Loucy (cell line): ENCODE results near the gene C1orf167.

Experiments
- H2AFZ ChIP-seq: fragments of 200-600 bp; sonication (generic); 2 replicates; pipeline ENCODE4 v1.6.0; 2016; ENCODE audit warnings: antibody characterized with exemption, mild to moderate bottlenecking, low read length, moderate library complexity
- H3F3A ChIP-seq: fragments of 200-600 bp; 2 replicates; pipeline ENCODE4 v1.6.0; 2016; ENCODE audit warnings: antibody characterized with exemption, low read depth, mild to moderate bottlenecking
- H3K27me3 ChIP-seq: fragments of 200-600 bp; sonication (generic); 2 replicates; pipeline ENCODE4 v1.6.1; 2014; ENCODE audit warnings: low read length, mild to moderate bottlenecking; ENCODE audit not compliant: insufficient read depth, poor library complexity, severe bottlenecking
- H3K36me3 ChIP-seq: fragments of 200-600 bp; sonication (generic); 2 replicates; pipeline ENCODE4 v1.6.1; 2016; ENCODE audit warnings: low read length; ENCODE audit not compliant: insufficient read depth
- H3K4me1 ChIP-seq: fragments of 200-600 bp; sonication (generic); 2 replicates; pipeline ENCODE4 v1.5.1; 2014; ENCODE audit warnings: low read length, mild to moderate bottlenecking; ENCODE audit not compliant: insufficient read depth, poor library complexity, severe bottlenecking
- H3K4me2 ChIP-seq: fragments of 200-600 bp; sonication (generic); 2 replicates; pipeline ENCODE4 v1.6.0; 2014; ENCODE audit warnings: antibody characterized with exemption, low read length, low read depth, mild to moderate bottlenecking; ENCODE audit not compliant: poor library complexity, severe bottlenecking
- H3K4me3 ChIP-seq: fragments of 200-600 bp; sonication (generic); 2 replicates; pipeline ENCODE4 v1.5.1; 2014; ENCODE audit warnings: low read length, mild to moderate bottlenecking, mixed read lengths; ENCODE audit not compliant: poor library complexity, severe bottlenecking
- H3K79me2 ChIP-seq: fragments of 200-600 bp; sonication (generic); 2 replicates; pipeline ENCODE4 v1.6.1; 2014; ENCODE audit warnings: low read length; ENCODE audit not compliant: insufficient read depth
- H3K9ac ChIP-seq: fragments of 200-600 bp; sonication (generic); 2 replicates; pipeline ENCODE4 v1.6.0; 2014; ENCODE audit warnings: mild to moderate bottlenecking, low read depth, low read length, moderate library complexity; ENCODE audit not compliant: poor library complexity, severe bottlenecking
- H3K9me2 ChIP-seq: fragments of 200-600 bp; sonication (generic); replicated peaks from 2 replicates; pipeline ENCODE4 v1.6.1; 2016; ENCODE audit warnings: low read depth, low read length, mixed read lengths
- H3K9me3 ChIP-seq: fragments of 200-600 bp; sonication (generic); 2 replicates; pipeline ENCODE4 v1.6.1; 2014; ENCODE audit warnings: mild to moderate bottlenecking, antibody characterized with exemption, low read length, low read depth; ENCODE audit not compliant: insufficient read depth
- H4K20me1 ChIP-seq: fragments of 200-600 bp; sonication (generic); 2 replicates; pipeline ENCODE4 v1.6.0; 2014; ENCODE audit warnings: antibody characterized with exemption, low read length, mild to moderate bottlenecking; ENCODE audit not compliant: insufficient read depth, poor library complexity, severe bottlenecking
- EZH2phosphoT487 ChIP-seq: fragments of 200-600 bp; IDR thresholded peaks from 2 replicates; pipeline ENCODE4 v1.6.1; 2018; ENCODE audit warnings: antibody characterized with exemption, mild to moderate bottlenecking, moderate library complexity, borderline replicate concordance
- TF ChIP-seq, protein P1 (sequence below): fragments of 200-600 bp; sonication (generic); conservative IDR thresholded peaks from 2 replicates; pipeline ENCODE4 v1.5.1; 2014; ENCODE audit warnings: mild to moderate bottlenecking, antibody characterized with exemption, low read length

C1orf167 gene

DNA sequence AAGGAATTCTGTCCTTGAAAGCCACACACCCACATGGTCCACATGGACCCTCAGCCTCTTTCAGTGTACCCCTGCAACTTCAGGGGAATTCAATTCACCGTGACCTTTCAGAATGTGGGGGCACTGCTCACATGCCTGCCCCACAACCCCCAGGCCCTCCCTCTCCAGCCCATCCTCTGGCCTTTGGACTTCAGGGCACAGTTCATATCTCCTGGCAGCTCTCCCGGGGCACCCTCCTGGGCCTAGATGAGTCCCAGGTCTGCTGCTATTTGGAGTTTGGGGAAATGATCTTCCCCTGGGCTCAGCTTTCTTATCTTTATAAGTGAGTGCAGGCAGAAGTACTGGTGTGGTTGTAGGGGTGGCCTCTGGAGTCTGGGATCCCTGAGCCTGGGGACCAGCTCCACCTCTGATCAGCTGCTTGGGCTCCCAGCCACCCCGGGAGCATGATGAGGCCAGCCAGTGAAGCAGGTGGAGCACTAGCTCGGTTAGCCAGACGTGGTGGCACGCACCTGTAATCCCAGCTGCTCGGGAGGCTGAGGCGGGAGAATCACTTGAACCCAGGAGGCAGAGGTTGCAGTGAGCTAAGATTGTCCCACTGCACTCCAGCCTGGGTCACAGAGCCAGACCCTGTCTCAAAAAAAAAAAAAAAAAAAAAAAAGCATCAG, 15.8 kb downstream of the C1orf167 start:
- no peaks in the 10 kb centered on the region for H4K20me1 ChIP-seq
- H3K27me3 ChIP-seq = no peaks in the 10 kb centered on the region
- no peaks in the 10 kb centered on the region for H3K9me2 ChIP-seq
- H2AFZ ChIP-seq = no peak overlapping the region
- H3K4me2 ChIP-seq = no peak overlapping the region
- no peaks in the 10 kb centered on the region for H3K9me3 ChIP-seq
- no peaks in the 10 kb centered on the region for H3K4me1 ChIP-seq
- H3K36me3 ChIP-seq = no peaks in the 10 kb centered on the region
- H3K4me3 ChIP-seq = no peak overlapping the region
- no peaks in the 10 kb centered on the region for H3F3A ChIP-seq
- H3K79me2 ChIP-seq = no peaks in the 10 kb centered on the region
- H3K9ac ChIP-seq = no peak overlapping the region
- TF ChIP-seq, protein P1, sequence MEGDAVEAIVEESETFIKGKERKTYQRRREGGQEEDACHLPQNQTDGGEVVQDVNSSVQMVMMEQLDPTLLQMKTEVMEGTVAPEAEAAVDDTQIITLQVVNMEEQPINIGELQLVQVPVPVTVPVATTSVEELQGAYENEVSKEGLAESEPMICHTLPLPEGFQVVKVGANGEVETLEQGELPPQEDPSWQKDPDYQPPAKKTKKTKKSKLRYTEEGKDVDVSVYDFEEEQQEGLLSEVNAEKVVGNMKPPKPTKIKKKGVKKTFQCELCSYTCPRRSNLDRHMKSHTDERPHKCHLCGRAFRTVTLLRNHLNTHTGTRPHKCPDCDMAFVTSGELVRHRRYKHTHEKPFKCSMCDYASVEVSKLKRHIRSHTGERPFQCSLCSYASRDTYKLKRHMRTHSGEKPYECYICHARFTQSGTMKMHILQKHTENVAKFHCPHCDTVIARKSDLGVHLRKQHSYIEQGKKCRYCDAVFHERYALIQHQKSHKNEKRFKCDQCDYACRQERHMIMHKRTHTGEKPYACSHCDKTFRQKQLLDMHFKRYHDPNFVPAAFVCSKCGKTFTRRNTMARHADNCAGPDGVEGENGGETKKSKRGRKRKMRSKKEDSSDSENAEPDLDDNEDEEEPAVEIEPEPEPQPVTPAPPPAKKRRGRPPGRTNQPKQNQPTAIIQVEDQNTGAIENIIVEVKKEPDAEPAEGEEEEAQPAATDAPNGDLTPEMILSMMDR = no peak
- TF ChIP-seq EZH2phosphoT487 = no peak

DNA sequence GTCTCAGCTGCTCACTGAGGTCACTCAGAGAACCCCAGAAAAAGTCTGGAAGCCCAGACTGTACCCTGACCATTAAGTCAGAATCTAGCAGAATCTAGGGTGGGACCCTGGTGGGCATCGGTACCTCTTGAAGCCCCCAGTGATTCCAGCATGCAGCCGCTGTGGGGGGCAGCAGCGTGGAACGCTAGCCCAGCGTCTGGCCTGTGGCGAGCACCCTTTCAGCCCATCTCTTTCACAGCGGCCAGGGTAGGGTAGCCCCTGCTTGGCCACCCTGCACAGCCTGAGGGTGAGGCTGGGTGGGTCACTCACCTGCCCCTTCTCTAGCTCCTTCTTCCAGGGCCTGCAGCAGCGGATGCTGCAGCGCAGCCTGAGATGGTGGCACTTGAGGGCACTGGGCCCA, 16.3 kb downstream of the C1orf167 start:
- Histone ChIP-seq H3K4me2 (no peak overlapping the region), H4K20me1 (no peaks in the 10 kb centered on the region), H3K79me2 (no peaks in the 10 kb centered on the region), H3K4me3 (no peak overlapping the region), H3K9me2 (no peaks in the 10 kb centered on the region), H3K9ac (no peak overlapping the region), H3F3A (no peaks in the 10 kb centered on the region), H3K9me3 (no peaks in the 10 kb centered on the region), H3K4me1 (no peaks in the 10 kb centered on the region), H3K27me3 (no peaks in the 10 kb centered on the region), H2AFZ (no peak overlapping the region), H3K36me3 (no peaks in the 10 kb centered on the region)
- TF ChIP-seq EZH2phosphoT487 = no peak
- TF ChIP-seq, protein P1 = no peak

DNA sequence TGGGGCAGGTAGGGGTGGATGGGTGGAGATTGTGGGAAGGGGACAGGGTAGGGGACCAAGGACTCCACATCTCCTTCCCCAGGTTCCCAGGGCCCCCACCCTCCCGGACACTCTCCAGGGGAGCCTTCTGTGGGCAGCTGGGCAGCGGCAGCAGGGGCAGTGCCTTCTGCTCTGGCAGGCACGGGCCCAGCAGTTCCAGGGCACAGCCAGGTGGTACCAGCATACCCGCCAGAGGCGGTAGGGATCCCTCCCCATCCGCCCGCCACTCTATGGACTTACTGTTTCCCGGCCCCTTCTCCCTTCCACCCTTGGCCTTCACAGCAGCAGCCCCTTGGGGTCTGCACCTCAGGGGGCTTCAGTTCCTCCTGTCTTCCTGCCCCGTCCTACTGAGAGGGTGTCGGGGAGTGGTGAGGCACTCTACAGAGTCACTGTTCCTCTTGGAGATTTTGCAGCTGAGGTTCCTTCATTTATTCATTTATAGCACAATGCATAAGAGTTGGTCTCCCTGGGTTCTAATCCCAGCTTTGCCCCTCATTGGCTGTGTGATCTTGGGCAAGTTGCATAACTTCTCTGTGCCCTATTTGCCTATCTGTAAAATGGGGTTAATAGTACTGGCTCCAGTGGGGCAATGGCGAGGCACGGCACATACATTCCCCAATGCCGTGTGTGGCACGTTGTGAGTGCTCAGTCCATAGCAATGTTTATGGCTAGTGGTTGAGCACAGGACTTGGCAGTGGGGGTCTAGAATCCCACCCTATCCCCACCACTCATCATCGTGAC, 17.0 kb downstream of the C1orf167 start:
- no peak for TF ChIP-seq EZH2phosphoT487
- TF ChIP-seq, protein P1 = no peak
- no peak overlapping the region for H3K9ac ChIP-seq
- H3K27me3 ChIP-seq = no peaks in the 10 kb centered on the region
- no peaks in the 10 kb centered on the region for H3K9me2 ChIP-seq
- H3K36me3 ChIP-seq = no peaks in the 10 kb centered on the region
- H2AFZ ChIP-seq = no peak overlapping the region
- no peak overlapping the region for H3K4me3 ChIP-seq
- no peaks in the 10 kb centered on the region for H3K9me3 ChIP-seq
- no peak overlapping the region for H3K4me2 ChIP-seq
- H3K4me1 ChIP-seq = no peaks in the 10 kb centered on the region
- H3F3A ChIP-seq = no peaks in the 10 kb centered on the region
- H4K20me1 ChIP-seq = no peaks in the 10 kb centered on the region
- no peaks in the 10 kb centered on the region for H3K79me2 ChIP-seq
